ENCODE measurements around the gene VSTM4.

VSTM4 gene

GRCh38 chr10:49081547-49082275 is 33.6 kb downstream of the VSTM4 start:
- DNase-seq (ENCODE audit: low read depth), result no peak
- H3K4me3 ChIP-seq (ENCODE audit: low read length), result no peak overlapping the region
- TF ChIP-seq CTCF (IDR thresholded peaks at IDR 0.05; ENCODE audit: insufficient read depth, low read depth, low read length, missing control alignments), result no peak

GRCh38 chr10:49080965-49081364 is 34.4 kb downstream of the VSTM4 start:
- no peak for DNase-seq (ENCODE audit: low read depth)
- no peak for TF ChIP-seq CTCF (IDR thresholded peaks at IDR 0.05; ENCODE audit: insufficient read depth, low read depth, low read length, missing control alignments)
- no peak overlapping the region for H3K4me3 ChIP-seq (ENCODE audit: low read length)

- no peak for TF ChIP-seq CTCF (IDR thresholded peaks at IDR 0.05; ENCODE audit: insufficient read depth, low read depth, low read length, missing control alignments)
- H3K4me3 ChIP-seq (ENCODE audit: low read length), result no peak overlapping the region
- no peak for DNase-seq (ENCODE audit: low read depth)
Observed at GRCh38 chr10:49080071-49080470, 35.3 kb downstream of the VSTM4 start.

GRCh38 chr10:49079499-49079898 is 35.8 kb downstream of the VSTM4 start:
- no peak for TF ChIP-seq CTCF (IDR thresholded peaks at IDR 0.05; ENCODE audit: insufficient read depth, low read depth, low read length, missing control alignments)

GRCh38 chr10:49079072-49079471 is 36.2 kb downstream of the VSTM4 start:
- H3K4me3 ChIP-seq (ENCODE audit: low read length), result no peak overlapping the region
- DNase-seq (ENCODE audit: low read depth), result no peak
- TF ChIP-seq CTCF (IDR thresholded peaks at IDR 0.05; ENCODE audit: insufficient read depth, low read depth, low read length, missing control alignments), result no peak

More at GRCh38 chr10:49079499-49079898, 35.8 kb downstream of the VSTM4 start:
- H3K4me3 ChIP-seq (ENCODE audit: low read length), result no peak overlapping the region
- no peak for DNase-seq (ENCODE audit: low read depth)

- no peak overlapping the region for H3K4me3 ChIP-seq (ENCODE audit: low read length)
- DNase-seq (ENCODE audit: low read depth), result no peak
- TF ChIP-seq CTCF (IDR thresholded peaks at IDR 0.05; ENCODE audit: insufficient read depth, low read depth, low read length, missing control alignments), result no peak
Observed at GRCh38 chr10:49078433-49078832, 36.9 kb downstream of the VSTM4 start.
